CD8-positive, alpha-beta memory T cell (primary cell): Measurements from ENCODE around the gene DGCR8. TPM values are rescaled to one million over a fixed set of nuclear protein-coding genes. Genes with fewer than 3 reads are reported as not detected.

Source experiments
- CTCF ChIA-PET: fragments of 350-600 bp; sonication (Branson Sonifier 250); formaldehyde crosslinking; loops from one replicate; lab custom pipeline; 2021; ENCODE audit warnings: antibody characterized with exemption; lab: Charles Lee
- POLR2A ChIA-PET: fragments of 350-600 bp; sonication (Branson Sonifier 250); formaldehyde crosslinking; loops from one replicate; lab custom pipeline; 2021; ENCODE audit warnings: antibody characterized with exemption; lab: Charles Lee
- DNase-seq, 5 donors: peaks; one replicate each; pipeline versions ENCODE4 v3.0.0 to v3.0.0-alpha.2; 2020 to 2022; ENCODE audit warnings: mixed read lengths in 1 of 5
- H3K27ac ChIP-seq: one replicate; pipeline ENCODE4 v1.7.0; 2013; ENCODE audit warnings: low read depth, mild to moderate bottlenecking, low read length, moderate library complexity
- H3K27me3 ChIP-seq: 2 replicates; pipeline ENCODE4 v1.7.0; 2013; ENCODE audit warnings: low read length, mild to moderate bottlenecking; ENCODE audit not compliant: insufficient read depth, poor library complexity, severe bottlenecking
- H3K36me3 ChIP-seq: 2 replicates; pipeline ENCODE4 v1.7.0; 2013; ENCODE audit warnings: mild to moderate bottlenecking, low read length, moderate library complexity; ENCODE audit not compliant: insufficient read depth
- H3K4me1 ChIP-seq: 2 replicates; pipeline ENCODE4 v1.7.0; 2013; ENCODE audit warnings: mild to moderate bottlenecking, low read length, moderate library complexity; ENCODE audit not compliant: insufficient read depth
- H3K4me3 ChIP-seq: 2 replicates; pipeline ENCODE4 v1.7.0; 2013; ENCODE audit warnings: mild to moderate bottlenecking, low read length
- H3K9me3 ChIP-seq: 2 replicates; pipeline ENCODE4 v1.7.0; 2013; ENCODE audit warnings: mild to moderate bottlenecking, low read length
- H3K27ac Mint-ChIP-seq, 8 donors: one replicate each; pipeline ENCODE4 v1.8.0; 2020 to 2021; ENCODE audit warnings: mixed read lengths in 8 of 8, mild to moderate bottlenecking in 6 of 8, inconsistent platforms in 3 of 8, moderate library complexity in 3 of 8
- H3K27me3 Mint-ChIP-seq, 2 donors: one replicate each; pipeline ENCODE4 v1.8.0; 2020 to 2021; ENCODE audit warnings: mixed read lengths in 2 of 2, mild to moderate bottlenecking in 1 of 2, moderate library complexity in 1 of 2
- H3K36me3 Mint-ChIP-seq, 3 donors: one replicate each; pipeline ENCODE4 v1.8.0; 2020 to 2021; ENCODE audit warnings: mixed read lengths in 3 of 3, inconsistent platforms in 1 of 3, mild to moderate bottlenecking in 1 of 3
- H3K4me1 Mint-ChIP-seq, 3 donors: one replicate each; pipeline ENCODE4 v1.8.0; 2020 to 2021; ENCODE audit warnings: mixed read lengths in 3 of 3, inconsistent platforms in 1 of 3, mild to moderate bottlenecking in 1 of 3
- H3K4me3 Mint-ChIP-seq, 7 donors: one replicate each; pipeline ENCODE4 v1.8.0; 2020 to 2021; ENCODE audit warnings: mixed read lengths in 7 of 7, mild to moderate bottlenecking in 6 of 7, moderate library complexity in 4 of 7, inconsistent platforms in 2 of 7
- H3K9me3 Mint-ChIP-seq, 5 donors: one replicate each; pipeline ENCODE4 v1.8.0; 2020 to 2022; ENCODE audit warnings: mixed read lengths in 5 of 5, mild to moderate bottlenecking in 3 of 5, moderate library complexity in 2 of 5, inconsistent platforms in 1 of 5
- polyA plus RNA-seq: library from polyadenylated mRNA; unstranded; fragments of 300-500 nt; fragmentation: Illumina TruSeq; gene quantifications from one replicate; pipeline ENCODE4 v1.2.3, GENCODE V29; 2021
- total RNA-seq, 2 experiments: library from RNA; stranded (reverse); gene quantifications; one replicate each; pipeline ENCODE4 v1.2.3, GENCODE V29; 2021

The DGCR8 gene
- total and polyA plus RNA-seq, 3 experiments from 2014 or later = 10.6 to 73.8 (median 68.6) TPM

DNA sequence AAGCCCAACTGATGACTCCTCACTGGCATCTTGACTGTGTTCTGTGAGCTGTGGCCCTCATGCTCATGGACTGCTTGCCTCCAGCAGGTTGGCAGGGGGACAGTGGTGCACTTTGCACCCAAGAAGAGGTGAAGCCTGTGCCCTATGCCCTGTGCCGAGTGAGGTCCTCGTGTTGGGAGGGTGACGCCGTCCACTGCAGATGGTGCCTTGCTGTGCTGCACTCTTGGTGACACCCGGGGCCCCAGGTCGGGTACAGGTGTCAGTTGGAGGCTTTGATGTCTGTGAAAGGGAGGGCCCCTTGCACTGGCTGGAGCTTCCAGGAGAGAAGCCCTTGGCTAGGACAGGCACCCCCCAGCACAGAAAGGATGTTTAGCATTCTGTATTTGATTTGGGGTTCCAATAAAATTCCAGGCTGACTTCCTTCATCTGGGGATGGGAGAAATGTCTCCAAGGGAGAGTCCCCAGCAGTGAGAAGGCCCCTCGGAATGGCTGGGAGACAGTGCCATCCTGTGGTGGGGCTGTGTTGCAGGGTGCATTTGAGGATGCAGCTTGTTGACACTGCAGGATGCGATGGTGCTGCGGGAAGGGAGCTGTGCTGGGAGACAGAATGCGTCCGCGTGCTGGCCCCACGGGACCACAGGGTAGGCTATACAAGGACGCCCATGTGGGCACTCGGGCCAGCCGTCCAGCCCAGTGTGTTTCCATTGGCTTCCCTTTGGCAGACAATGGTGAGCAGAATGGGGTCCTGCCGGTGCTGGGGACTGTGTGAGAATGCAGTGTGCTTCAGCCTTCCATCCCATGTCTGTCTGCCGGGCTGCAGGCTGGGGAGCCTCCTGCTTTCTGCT lies 49.1 kb downstream of the DGCR8 start:
- Mint-ChIP-seq H3K36me3 (peaks cover 0 to 36% (median 2%) of the 10 kb centered on the region in 3 donors), H3K4me1 (peaks cover 13 to 33% (median 20%) of the 10 kb centered on the region in 3 donors), H3K27ac (peak overlapping the region in 7 of 8 donors; percentile 15 to 92 (median 47)), H3K4me3 (peak overlapping the region in 6 of 7 donors; percentile 24 to 86 (median 56)), H3K9me3 (no peaks in the 10 kb centered on the region), H3K27me3 (no peaks in the 10 kb centered on the region)
- Histone ChIP-seq H3K27me3 (no peaks in the 10 kb centered on the region), H3K27ac (no peak overlapping the region), H3K4me1 (peaks cover 31% of the 10 kb centered on the region), H3K4me3 (no peak overlapping the region), H3K36me3 (peaks cover 9% of the 10 kb centered on the region), H3K9me3 (no peaks in the 10 kb centered on the region)
- POLR2A ChIA-PET = interaction anchor here (1.2 kb wide), 1 partner anchor 12 kb away, joined by 6 read pairs; the partner anchor contains the start of gene TRMT2A
- CTCF ChIA-PET = interaction anchor here (0.6 to 3.5 kb wide), 14 partner anchors 9 to 399 kb away, joined by 3 to 25 read pairs (median 4); partner anchors contain the start of genes RANBP1 and TANGO2
- peak; percentile 39 to 74 (median 46) for DNase-seq

DNA sequence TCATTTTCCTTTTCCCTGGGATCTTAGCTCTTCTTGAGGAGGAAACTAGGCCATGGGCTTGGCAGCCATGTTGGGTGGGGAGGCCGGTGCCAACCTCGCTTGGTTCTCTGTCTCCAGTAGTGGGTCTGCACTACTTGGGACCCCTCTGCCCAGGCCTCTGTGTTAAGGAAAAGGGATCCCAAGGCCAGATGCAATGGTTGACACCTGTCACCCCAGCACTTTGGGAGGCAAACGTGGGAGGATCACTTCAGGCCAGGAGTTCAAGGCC lies 49.6 kb downstream of the DGCR8 start:
- Mint-ChIP-seq H3K4me1 (peaks cover 17 to 38% (median 25%) of the 10 kb centered on the region in 3 donors), H3K9me3 (no peaks in the 10 kb centered on the region), H3K36me3 (peaks cover 0 to 34% (median 2%) of the 10 kb centered on the region in 3 donors), H3K4me3 (peak overlapping the region in 2 of 7 donors; percentile 46 to 50), H3K27me3 (no peaks in the 10 kb centered on the region), H3K27ac (peak overlapping the region in 3 of 8 donors; percentile 77 to 92 (median 89))
- no peak for DNase-seq
- H3K9me3 ChIP-seq = no peaks in the 10 kb centered on the region
- POLR2A ChIA-PET = interaction anchor here (1.2 kb wide), 1 partner anchor 12 kb away, joined by 6 read pairs; the partner anchor contains the start of gene TRMT2A
- H3K27ac ChIP-seq = no peak overlapping the region
- H3K4me1 ChIP-seq = peaks cover 36% of the 10 kb centered on the region
- CTCF ChIA-PET = interaction anchor here (0.6 to 3.5 kb wide), 13 partner anchors 9 to 399 kb away, joined by 3 to 25 read pairs (median 5); partner anchors contain the start of genes RANBP1 and TANGO2
- no peak overlapping the region for H3K4me3 ChIP-seq
- H3K27me3 ChIP-seq = no peaks in the 10 kb centered on the region
- peaks cover 9% of the 10 kb centered on the region for H3K36me3 ChIP-seq

GRCh38 chr22:20130319-20130718 lies 50.3 kb downstream of the DGCR8 start:
- no peaks in the 10 kb centered on the region for H3K27me3 Mint-ChIP-seq
- CTCF ChIA-PET = interaction anchor here (0.7 to 3.5 kb wide), 7 partner anchors 8 to 400 kb away, joined by 3 to 25 read pairs (median 6); partner anchors contain the start of gene TANGO2

GRCh38 chr22:20130731-20131596 lies 50.9 kb downstream of the DGCR8 start:
- H3K9me3 ChIP-seq = no peaks in the 10 kb centered on the region
- Mint-ChIP-seq H3K27me3 (no peaks in the 10 kb centered on the region), H3K9me3 (no peaks in the 10 kb centered on the region), H3K27ac (peak overlapping the region in 4 of 8 donors; percentile 34 to 92 (median 62)), H3K4me3 (peak overlapping the region; percentile 41 to 77 (median 62)), H3K4me1 (peaks cover 17 to 45% (median 25%) of the 10 kb centered on the region in 3 donors), H3K36me3 (peaks cover 0 to 21% (median 2%) of the 10 kb centered on the region in 3 donors)
- H3K4me3 ChIP-seq = peak overlapping the region; percentile 71
- peaks cover 38% of the 10 kb centered on the region for H3K4me1 ChIP-seq
- H3K27ac ChIP-seq = peak overlapping the region; percentile 79
- peaks cover 2% of the 10 kb centered on the region for H3K36me3 ChIP-seq
- H3K27me3 ChIP-seq = no peaks in the 10 kb centered on the region
- POLR2A ChIA-PET = interaction anchor here (0.9 kb wide), 1 partner anchor 11 kb away, joined by 3 read pairs; no protein-coding TSS in a partner anchor
- CTCF ChIA-PET = interaction anchor here (0.7 to 3.5 kb wide), 4 partner anchors 13 to 162 kb away, joined by 3 to 25 read pairs (median 10); no protein-coding TSS in a partner anchor
- DNase-seq = peak; percentile 71 to 84 (median 74)

More at GRCh38 chr22:20130319-20130718, 50.3 kb downstream of the DGCR8 start:
- H3K27ac ChIP-seq = no peak overlapping the region
- H3K27me3 ChIP-seq = no peaks in the 10 kb centered on the region
- H3K4me3 ChIP-seq = no peak overlapping the region
- peaks cover 9% of the 10 kb centered on the region for H3K36me3 ChIP-seq
- DNase-seq = peak in 1 of 5 donors; percentile 11
- Mint-ChIP-seq H3K9me3 (no peaks in the 10 kb centered on the region), H3K4me3 (peak overlapping the region; percentile 50 to 77 (median 62)), H3K36me3 (peaks cover 0 to 27% (median 2%) of the 10 kb centered on the region in 3 donors), H3K4me1 (peaks cover 17 to 43% (median 25%) of the 10 kb centered on the region in 3 donors), H3K27ac (peak overlapping the region in 7 of 8 donors; percentile 24 to 92 (median 61))
- H3K4me1 ChIP-seq = peaks cover 38% of the 10 kb centered on the region
- no peaks in the 10 kb centered on the region for H3K9me3 ChIP-seq
- POLR2A ChIA-PET = interaction anchor here (0.9 kb wide), 1 partner anchor 10 kb away, joined by 3 read pairs; no protein-coding TSS in a partner anchor

DNA sequence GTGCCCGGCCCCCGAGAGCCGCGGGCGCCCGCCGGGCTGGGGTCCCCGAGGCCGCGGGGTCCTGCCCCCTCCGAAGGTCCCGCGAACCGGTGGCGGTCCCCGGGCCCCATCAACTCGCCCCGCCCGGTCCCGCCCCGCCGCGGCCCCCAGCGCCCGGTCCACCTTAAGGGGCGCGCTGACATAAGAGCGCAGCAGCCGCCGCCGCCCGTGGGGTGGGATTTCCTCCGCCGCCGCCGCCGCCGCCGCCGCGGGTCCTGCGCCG lies 51.5 kb downstream of the DGCR8 start, which contains the start of gene ZDHHC8:
TSS of gene ZDHHC8 (plus strand) at position 208 of the 262 bp plus-strand sequence. CDS start 144 bp downstream, outside the sequence.
- H3K9me3 Mint-ChIP-seq = no peaks in the 10 kb centered on the region
- H3K4me3 Mint-ChIP-seq = peak within 1 kb of the TSS; percentile 67 to 88 (median 79)
- Histone ChIP-seq H3K27ac (peak within 1 kb of the TSS; percentile 79), H3K36me3 (no peaks in the 10 kb centered on the region), H3K27me3 (no peaks in the 10 kb centered on the region), H3K4me3 (peak within 1 kb of the TSS; percentile 71), H3K4me1 (peaks cover 38% of the 10 kb centered on the region), H3K9me3 (no peaks in the 10 kb centered on the region)
- H3K4me1 Mint-ChIP-seq = peaks cover 20 to 50% (median 29%) of the 10 kb centered on the region in 3 donors
- peak; percentile 30 to 64 (median 44) for DNase-seq
- no peaks in the 10 kb centered on the region for H3K27me3 Mint-ChIP-seq
- H3K27ac Mint-ChIP-seq = peak within 1 kb of the TSS in 4 of 8 donors; percentile 34 to 89 (median 40)
- ChIA-PET CTCF (no interaction called here), POLR2A (no interaction called here)
- peaks cover 0 to 15% (median 2%) of the 10 kb centered on the region in 3 donors for H3K36me3 Mint-ChIP-seq

GRCh38 chr22:20131859-20132685 lies 52.0 kb downstream of the DGCR8 start:
- no peaks in the 10 kb centered on the region for H3K9me3 ChIP-seq
- H3K27me3 Mint-ChIP-seq = no peaks in the 10 kb centered on the region
- H3K4me1 Mint-ChIP-seq = peaks cover 20 to 54% (median 30%) of the 10 kb centered on the region in 3 donors
- H3K4me3 ChIP-seq = peak overlapping the region; percentile 60
- peak overlapping the region; percentile 68 for H3K27ac ChIP-seq
- H3K4me1 ChIP-seq = peaks cover 38% of the 10 kb centered on the region
- CTCF ChIA-PET = no interaction called here
- peak in 3 of 5 donors; percentile 19 to 36 (median 22) for DNase-seq
- H3K27me3 ChIP-seq = no peaks in the 10 kb centered on the region
- no peaks in the 10 kb centered on the region for H3K36me3 ChIP-seq
- H3K4me3 Mint-ChIP-seq = peak overlapping the region; percentile 42 to 88 (median 79)
- POLR2A ChIA-PET = no interaction called here
- peak overlapping the region in 1 of 8 donors; percentile 43 for H3K27ac Mint-ChIP-seq
- peaks cover 0 to 11% (median under 1%) of the 10 kb centered on the region in 3 donors for H3K36me3 Mint-ChIP-seq
- H3K9me3 Mint-ChIP-seq = no peaks in the 10 kb centered on the region
